ENCODE data around the gene PDE4D. TPM values are rescaled to one million over a fixed set of nuclear protein-coding genes. Genes with fewer than 3 reads are reported as not detected.

PDE4D gene
- total and polyA plus RNA-seq, 12 donors, result 1.2 to 18.9 (median 2.1) TPM

GRCh38 chr5:59607138-59607765 lies 286.3 kb downstream of the PDE4D start:
- no peak for TF ChIP-seq CTCF (IDR thresholded peaks at IDR 0.05)
- TF ChIP-seq POLR2A (IDR thresholded peaks at IDR 0.05), result no peak
- intact Hi-C loops (cut with DNase I), result no loop called here
- no peaks in the 10 kb centered on the region for H3K27me3 ChIP-seq
- H3K9me3 ChIP-seq (replicated peaks in 1 of 3), result no peaks in the 10 kb centered on the region
- no peak for DNase-seq
- H3K27ac ChIP-seq, result no peak overlapping the region
- H3K4me1 ChIP-seq (replicated peaks in 1 of 2), result no peaks in the 10 kb centered on the region
- H3K36me3 ChIP-seq (replicated peaks in 1 of 2), result no peaks in the 10 kb centered on the region
- WGBS, 4 donors, result 38 to 46% (median 45%) methylated on average over 4 of the region's 4 CpGs
- H3K4me3 ChIP-seq, result no peak overlapping the region

GRCh38 chr5:59605915-59606314 lies 287.6 kb downstream of the PDE4D start:
- Histone ChIP-seq H3K4me1 (replicated peaks in 1 of 2) (no peaks in the 10 kb centered on the region), H3K27ac (no peak overlapping the region), H3K27me3 (no peaks in the 10 kb centered on the region), H3K9me3 (replicated peaks in 1 of 3) (no peaks in the 10 kb centered on the region), H3K4me3 (no peak overlapping the region), H3K36me3 (replicated peaks in 1 of 2) (no peaks in the 10 kb centered on the region)
- no peak for TF ChIP-seq POLR2A (IDR thresholded peaks at IDR 0.05)
- no peak for TF ChIP-seq CTCF (IDR thresholded peaks at IDR 0.05)
- intact Hi-C loops (cut with DNase I), result no loop called here
- DNase-seq, result no peak
- 57 to 81% (median 69%) methylated on average over 1 of the region's 1 CpG for WGBS, 4 donors

- intact Hi-C loops (cut with DNase I), result no loop called here
- Histone ChIP-seq H3K4me3 (no peak overlapping the region), H3K4me1 (replicated peaks in 1 of 2) (no peaks in the 10 kb centered on the region), H3K9me3 (replicated peaks in 1 of 3) (no peaks in the 10 kb centered on the region), H3K27me3 (no peaks in the 10 kb centered on the region), H3K36me3 (replicated peaks in 1 of 2) (no peaks in the 10 kb centered on the region), H3K27ac (no peak overlapping the region)
- no peak for TF ChIP-seq POLR2A (IDR thresholded peaks at IDR 0.05)
- TF ChIP-seq CTCF (IDR thresholded peaks at IDR 0.05), result no peak
- WGBS, 4 donors, result 54 to 67% (median 55%) methylated on average over 4 of the region's 4 CpGs
- no peak for DNase-seq
Observed at GRCh38 chr5:59604111-59604510, 289.4 kb downstream of the PDE4D start.

DNA sequence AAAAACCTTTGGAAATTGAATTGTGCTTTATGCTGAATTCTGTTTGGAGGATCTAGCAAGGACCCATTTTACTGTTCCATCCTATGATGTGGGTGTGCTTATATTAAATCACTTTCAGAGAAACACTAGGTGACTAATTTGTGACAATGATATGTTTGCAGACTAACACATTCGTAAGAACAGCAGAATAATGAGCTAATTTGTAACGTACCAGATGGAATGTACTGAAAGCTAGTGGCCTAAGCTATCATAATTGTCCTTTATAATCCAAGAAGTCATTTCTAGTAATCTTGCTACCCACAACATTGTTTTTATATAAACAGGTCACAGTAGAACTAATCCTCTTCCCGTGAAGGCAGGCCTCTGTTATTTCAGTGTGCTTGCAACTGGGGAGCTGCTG lies 292.5 kb downstream of the PDE4D start:
- TF ChIP-seq POLR2A (IDR thresholded peaks at IDR 0.05), result no peak
- no peak for TF ChIP-seq CTCF (IDR thresholded peaks at IDR 0.05)
- Histone ChIP-seq H3K27me3 (no peaks in the 10 kb centered on the region), H3K36me3 (replicated peaks in 1 of 2) (no peaks in the 10 kb centered on the region), H3K4me1 (replicated peaks in 1 of 2) (peaks cover 0 to 11% of the 10 kb centered on the region in 2 donors), H3K27ac (no peak overlapping the region), H3K4me3 (no peak overlapping the region), H3K9me3 (replicated peaks in 1 of 3) (no peaks in the 10 kb centered on the region)
- no peak for DNase-seq
- intact Hi-C loops (cut with DNase I), result no loop called here
- WGBS, 4 donors, result 70 to 76% (median 74%) methylated on average over 3 of the region's 3 CpGs
